HG03039 (cell line): ENCODE measurements around the gene TMBIM1.

Experiments
- ATAC-seq: cut with Tn5 transposase; IDR thresholded peaks from one replicate; pipeline ENCODE4 v1.9.1; 2021; ENCODE audit warnings: mild to moderate bottlenecking, moderate library complexity; ENCODE audit not compliant: unreplicated experiment

Gene TMBIM1

DNA sequence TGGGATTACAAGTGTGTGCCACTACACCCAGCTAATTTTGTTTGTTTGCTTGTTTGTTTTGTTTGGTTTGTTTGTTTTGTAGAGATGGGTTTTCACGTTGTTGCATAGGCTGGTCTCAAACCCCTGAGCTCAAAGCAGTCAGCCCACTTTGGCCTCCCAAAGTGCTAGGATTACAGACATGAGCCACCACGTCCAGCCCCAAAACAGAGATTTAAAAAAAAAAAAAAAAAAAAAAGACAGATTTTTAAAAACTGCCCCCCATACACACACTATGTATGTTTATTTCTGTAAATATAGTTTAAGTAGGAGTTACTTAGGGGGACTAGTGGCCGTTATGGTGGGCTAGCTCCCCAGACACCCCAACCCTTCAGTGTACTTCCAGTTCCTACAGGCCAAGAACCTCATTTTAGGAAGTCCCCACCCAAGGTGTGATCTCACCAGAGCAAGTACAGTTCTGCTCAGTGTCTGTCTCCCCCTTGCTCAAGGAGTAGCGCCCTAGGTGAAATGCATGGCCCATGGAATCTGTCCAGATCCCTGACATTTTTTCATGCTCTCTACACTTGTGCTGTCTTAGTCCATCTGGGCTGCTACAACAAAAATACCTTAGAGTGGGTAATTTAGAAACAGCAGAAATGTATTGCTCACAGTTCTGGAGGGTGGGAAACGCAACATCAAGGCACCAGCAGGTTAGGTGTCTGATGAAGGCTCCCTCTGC lies 1.6 kb upstream of the TMBIM1 start:
- ATAC-seq, result no peak

DNA sequence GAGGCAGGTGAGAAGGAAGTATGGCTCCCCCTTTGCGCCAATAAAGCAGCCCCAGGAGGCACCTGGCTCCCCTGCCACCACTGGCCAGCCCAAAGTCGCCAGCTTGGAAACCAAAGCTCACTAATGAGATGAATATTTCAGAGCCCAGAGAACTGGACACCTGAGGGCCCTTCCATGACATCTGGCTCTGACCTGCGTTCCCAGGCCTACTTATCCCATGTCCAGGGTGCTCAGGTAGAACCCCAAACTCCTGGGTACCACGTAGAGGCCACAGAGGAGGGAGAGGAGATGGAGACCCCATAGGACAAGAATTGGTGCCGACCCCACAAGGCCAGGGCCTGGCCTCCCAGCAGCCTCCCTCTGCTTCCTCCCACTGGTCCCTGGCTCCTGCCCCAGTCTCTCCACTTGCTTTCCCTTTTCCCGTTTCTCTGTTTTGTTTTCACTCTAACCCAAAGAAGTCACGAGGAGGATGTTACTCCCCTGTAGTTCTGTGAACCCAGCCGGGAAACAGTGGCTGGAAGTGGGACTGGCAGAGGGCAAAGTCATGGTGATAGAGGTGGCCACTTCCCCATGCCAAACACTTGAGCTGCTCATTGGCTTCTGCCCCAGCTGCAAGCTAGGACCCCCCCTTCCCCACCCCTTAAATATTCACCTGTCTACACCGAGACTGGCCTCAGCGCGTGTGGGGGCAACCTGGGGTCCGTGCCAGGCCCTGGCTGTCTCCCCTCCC lies 820 bp downstream of the TMBIM1 start:
- no peak for ATAC-seq

DNA sequence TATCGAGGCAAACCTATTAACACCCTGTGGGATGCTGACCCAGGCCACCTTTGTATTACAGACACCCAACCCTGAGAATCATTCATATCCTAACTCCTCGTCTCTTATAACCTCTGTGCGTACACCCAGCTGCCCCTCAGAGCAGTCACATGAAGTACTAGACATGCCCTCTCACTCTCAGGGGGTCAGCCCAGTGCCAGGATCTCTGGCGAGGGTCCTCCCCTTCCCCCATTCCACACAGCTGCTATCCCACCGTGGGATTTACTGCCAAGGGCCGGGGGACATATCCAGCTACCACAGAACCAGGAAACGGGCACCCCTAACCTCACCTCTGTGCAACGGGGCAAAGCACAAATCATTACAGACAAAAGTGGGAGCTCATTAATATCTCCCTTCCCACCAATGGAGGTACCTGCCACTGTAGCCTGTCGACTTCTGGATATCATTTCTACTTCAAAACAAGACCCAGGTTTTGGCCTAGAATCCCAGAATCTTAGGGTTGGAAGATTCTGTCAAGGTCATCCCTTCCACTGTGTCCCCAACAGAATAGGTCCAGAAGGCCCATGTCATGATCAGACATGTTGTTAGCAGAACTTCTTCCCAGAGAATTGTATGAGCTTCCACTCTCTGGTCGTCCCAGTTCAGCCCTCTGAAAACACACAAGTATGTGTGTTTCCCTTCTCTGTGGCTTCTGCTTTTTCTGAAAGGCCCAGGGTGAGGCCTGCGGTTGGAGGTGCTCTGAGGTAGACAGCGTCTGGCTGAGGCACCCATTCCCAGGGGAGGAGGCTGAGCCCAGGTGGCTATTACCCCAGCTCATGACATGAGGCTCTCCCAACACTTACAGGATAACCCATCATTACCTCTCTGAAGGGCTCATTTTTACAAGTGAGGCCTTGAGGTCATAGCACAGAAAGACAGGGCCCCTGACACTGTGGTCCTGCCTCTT lies 1.7 kb downstream of the TMBIM1 start:
- peak; percentile 32 for ATAC-seq

DNA sequence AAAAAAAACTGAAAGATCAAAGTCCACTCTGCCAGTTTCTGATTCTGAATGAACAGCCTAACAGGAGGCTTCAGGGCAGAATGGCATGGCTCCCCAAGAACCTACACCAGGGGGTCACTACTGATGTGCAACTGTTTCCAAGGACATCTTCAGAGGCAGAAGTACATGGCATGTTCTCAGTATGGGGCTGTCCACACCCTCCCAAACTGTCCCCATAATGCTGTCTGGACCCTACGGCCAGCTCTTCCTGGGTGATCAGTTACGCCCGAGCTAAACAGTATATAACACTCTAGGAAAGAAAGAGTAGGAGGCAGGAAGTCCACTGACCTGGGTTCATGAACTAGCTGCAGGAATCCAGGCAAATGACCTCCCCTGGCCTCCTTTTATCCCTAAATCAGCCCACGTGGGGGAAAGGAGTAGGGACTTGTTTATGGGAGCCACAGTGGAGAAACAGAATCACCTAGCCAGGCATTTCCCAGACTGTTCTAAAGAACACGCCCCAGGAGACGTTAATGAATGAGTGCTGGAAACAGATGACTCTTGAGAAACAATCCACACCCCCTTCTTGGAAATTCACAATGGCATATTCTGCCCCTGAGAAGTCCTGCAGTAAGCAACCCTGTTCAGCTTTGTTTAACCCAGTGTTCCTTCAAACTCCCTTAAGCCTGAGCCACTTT lies 2.5 kb downstream of the TMBIM1 start:
- ATAC-seq, result no peak

- ATAC-seq, result peak; percentile 63
Measured at GRCh38 chr2:218286570-218287459, 5.5 kb downstream of the TMBIM1 start.

DNA sequence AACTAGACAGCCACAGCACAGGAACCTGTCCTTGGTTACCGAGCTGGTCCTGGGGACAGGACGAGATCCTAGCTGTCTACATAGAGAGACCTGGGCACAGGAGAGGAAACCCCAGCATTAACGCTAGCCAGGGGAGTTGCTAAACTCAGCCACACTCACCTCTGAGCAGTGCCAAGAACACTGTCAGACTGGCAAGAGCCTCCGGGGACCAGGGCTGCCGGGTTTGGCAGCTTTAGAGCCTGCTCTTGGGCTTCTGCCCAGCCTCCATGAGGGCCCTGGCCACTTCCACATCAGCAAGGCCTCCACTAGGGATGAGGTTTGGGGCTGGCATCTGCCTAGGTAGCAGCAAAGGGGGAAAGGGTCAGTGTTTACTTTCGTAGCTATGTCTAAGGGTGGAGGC lies 6.7 kb downstream of the TMBIM1 start:
- ATAC-seq, result no peak

- peak; percentile 45 for ATAC-seq
Measured at GRCh38 chr2:218284106-218284811, 8.0 kb downstream of the TMBIM1 start.

- no peak for ATAC-seq
Measured at GRCh38 chr2:218282173-218282991, 9.9 kb downstream of the TMBIM1 start.

GRCh38 chr2:218281449-218281848 lies 10.9 kb downstream of the TMBIM1 start:
- ATAC-seq, result no peak

DNA sequence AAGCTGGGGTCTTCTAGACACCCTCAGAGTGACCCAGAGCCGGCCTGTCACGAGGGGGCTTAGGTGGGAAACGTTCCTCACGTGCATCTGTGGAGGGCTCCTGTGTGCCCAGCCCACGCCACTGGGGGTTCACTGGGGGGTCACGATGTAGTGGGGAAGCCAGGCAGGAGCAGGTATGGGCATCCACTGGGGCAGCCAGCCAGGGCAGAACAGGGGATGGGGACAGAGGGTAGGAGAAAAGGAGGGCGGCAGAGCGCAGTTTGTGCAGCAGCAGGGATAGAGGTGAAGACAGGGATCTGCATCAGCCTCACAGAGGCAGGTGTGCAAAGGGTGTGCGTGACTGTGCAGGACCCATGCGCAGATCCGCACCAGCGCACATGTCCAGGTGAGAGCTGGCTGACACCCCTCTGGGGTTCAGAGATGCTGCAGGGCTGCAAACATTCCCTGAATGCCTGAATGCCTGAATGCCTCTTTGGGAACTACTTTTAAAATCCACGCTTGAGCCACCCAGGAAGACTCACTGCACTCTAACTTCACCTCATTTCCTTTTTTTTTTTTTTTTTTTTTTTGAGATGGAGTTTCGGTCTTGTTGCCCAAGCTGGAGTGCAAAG lies 11.9 kb downstream of the TMBIM1 start:
- ATAC-seq, result no peak

DNA sequence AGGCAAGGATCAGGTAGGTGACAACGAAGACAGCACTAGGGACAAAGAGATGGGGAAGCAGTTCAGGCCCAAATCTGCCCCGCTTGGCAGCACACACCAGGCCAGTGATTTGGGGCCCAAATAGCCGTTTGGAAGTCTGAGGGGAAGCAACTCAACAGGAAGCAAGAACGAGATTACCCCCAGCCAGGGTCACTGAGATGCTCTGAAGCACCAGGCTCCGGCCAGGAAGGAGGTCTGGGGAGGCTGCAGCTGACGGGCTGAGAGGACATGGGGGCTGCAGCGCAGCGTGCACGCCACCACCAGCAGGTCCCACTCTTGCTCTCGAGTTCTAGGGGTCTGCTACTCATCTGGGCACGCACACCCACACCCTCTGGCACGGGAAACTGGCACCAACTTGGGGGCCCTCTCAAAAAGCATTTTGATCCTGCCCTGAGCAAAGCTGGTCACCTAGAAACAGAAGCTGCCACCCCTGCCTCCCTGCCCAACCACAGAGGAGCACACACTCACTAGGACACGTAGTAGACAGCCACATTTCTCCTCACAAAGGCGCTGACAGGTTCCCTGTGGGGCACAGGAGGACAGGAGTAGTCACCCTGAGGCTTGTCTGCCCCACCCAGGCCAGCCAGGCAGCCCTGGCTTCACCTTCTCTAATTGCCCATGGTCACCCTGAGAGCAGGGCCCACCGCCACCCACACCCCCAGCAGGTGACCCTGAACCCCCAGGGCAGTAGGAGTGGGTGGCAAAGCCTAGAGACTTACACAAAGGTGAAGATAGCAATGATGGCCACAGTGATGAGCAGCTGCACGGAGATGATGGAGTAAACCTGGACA lies 13.6 kb downstream of the TMBIM1 start:
- no peak for ATAC-seq

DNA sequence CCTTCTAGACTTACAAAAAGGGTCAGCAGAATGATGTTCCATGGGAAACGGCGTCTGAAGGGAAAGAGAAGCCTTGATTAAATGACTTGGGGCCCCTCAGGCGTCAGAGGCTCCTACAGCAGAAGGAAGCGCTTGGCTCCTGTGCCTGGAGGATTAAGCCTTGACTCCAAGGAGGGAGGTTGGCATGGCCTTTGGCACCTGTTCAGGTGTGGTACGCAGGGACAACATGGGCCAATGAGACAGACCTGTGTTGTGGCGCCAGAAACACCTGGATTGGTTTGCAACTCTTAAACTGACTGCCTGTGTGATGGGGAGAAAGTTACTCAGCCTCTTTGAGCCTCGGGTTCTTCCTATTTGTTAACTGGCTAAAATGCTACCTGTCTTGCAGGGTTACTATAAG lies 14.4 kb downstream of the TMBIM1 start:
- ATAC-seq, result no peak

DNA sequence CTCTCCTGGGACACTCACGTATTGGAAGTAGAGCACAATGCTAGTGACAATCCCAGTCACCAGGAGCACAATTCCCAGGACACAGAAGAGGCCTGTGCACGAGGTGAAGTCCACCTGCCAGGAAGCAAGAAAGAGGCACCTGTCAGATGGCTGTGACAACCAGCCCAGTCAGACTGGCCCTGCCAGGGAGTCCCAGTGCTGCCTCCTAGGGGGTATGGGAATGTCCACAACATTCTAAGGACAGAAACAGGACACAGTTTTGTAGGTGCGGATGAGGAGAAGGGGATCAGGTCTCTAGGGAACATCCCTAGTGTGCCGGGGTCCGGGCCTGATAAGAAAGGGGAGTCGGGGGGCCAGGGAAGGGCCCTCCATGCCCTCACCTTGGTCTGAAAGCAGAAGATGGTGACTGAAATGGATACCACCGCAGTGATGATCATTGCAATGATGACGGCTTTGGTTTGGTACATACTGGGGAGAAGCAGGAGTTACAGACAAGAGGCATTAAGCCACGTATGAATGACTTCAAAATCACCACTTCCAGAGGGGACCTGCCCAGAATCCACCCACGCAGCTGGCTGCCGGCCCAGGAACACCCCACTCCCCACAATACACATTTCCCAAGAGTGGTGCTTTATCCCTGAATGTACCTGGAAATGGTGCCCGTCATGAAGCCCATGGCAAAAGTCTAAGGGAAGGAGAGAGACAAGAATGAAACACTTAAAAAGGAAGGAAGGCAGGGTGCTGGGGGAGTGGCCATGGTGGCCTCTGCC lies 15.1 kb downstream of the TMBIM1 start:
- no peak for ATAC-seq

DNA sequence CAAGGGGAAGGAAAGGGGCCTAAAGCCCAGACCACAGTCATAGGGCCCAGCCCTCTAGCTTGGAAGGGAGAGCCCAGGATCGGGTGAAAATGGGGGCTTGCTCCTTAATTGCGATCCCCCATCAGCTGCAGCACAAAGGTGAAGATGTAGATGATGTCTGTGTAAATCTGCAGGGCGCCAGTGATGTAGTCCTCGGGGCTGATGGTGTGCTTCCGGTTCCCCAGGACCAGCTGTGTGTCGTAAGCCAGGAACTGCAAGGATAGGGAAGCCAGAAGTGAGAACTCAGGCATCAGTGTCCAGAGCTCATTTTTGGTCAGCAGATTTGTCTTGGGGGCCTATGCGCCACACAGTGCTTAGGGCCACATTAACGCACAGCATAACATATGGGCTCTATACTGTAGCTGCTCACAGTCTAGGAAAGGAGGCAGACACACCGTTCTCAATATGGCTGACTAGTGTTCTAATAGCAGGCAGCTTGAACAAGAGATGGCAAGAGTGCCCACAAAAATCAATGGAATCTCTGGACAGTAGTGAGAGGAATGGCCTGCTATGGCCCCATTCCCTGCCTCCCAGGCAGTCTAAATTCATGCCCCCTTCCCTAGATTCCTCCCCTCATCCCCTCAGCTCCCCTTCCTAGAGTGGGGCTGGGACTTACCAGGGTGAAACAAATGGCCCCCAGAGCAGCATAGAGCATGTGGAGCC lies 16.8 kb downstream of the TMBIM1 start:
- no peak for ATAC-seq

DNA sequence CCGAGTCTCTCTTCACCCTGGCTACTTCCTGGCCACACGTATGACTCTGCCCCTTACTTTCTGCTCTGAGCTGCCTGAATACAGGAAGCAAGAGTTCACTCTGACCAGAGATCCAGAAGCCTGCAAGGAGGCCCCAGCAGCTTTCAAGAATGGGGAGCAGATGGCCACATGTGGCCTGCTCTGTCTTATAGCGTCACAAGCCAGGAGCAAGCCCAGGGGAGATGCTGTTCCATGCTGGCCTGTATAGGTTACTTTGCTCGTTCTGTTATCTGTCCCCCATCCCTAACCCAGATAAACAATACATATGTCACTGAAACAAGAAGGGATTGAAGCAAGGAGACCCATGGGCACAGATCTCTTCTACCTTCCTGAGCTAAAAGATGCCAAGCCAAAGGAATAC lies 17.7 kb downstream of the TMBIM1 start:
- ATAC-seq, result no peak

GRCh38 chr2:218273908-218274249 lies 18.4 kb downstream of the TMBIM1 start:
- ATAC-seq, result no peak
